H9 (cell line): ENCODE measurements around the gene STH. TPM values are rescaled to one million over a fixed set of nuclear protein-coding genes. Genes with fewer than 3 reads are reported as not detected.

Experiments
- DNase-seq: peaks from one replicate; pipeline ENCODE4 v3.0.0-alpha.2; 2017
- H2AFZ ChIP-seq: one replicate; pipeline ENCODE4 v1.6.1; 2013; ENCODE audit warnings: mild to moderate bottlenecking, low read length, control low read depth, moderate library complexity
- H2AK5ac ChIP-seq: 2 replicates; pipeline ENCODE4 v1.6.1; 2013; ENCODE audit warnings: low read length, control low read depth, mixed read lengths; ENCODE audit not compliant: insufficient read length
- H2BK120ac ChIP-seq: one replicate; pipeline ENCODE4 v1.6.1; 2013; ENCODE audit warnings: low read depth, mild to moderate bottlenecking, low read length, control low read depth, inconsistent platforms; ENCODE audit not compliant: poor library complexity, severe bottlenecking
- H2BK12ac ChIP-seq: 2 replicates; pipeline ENCODE4 v1.6.1; 2013; ENCODE audit warnings: low read length, control low read depth, mixed read lengths, low read depth; ENCODE audit not compliant: insufficient read length
- H2BK15ac ChIP-seq: 2 replicates; pipeline ENCODE4 v1.6.1; 2013; ENCODE audit warnings: low read depth, low read length, control low read depth
- H2BK20ac ChIP-seq: one replicate; pipeline ENCODE4 v1.6.1; 2013; ENCODE audit warnings: low read depth, mild to moderate bottlenecking, low read length, control low read depth, inconsistent platforms; ENCODE audit not compliant: poor library complexity, severe bottlenecking
- H2BK5ac ChIP-seq: 2 replicates; pipeline ENCODE4 v1.6.1; 2013; ENCODE audit warnings: low read length, control low read depth, mixed read lengths; ENCODE audit not compliant: insufficient read length
- H3K14ac ChIP-seq: 2 replicates; pipeline ENCODE4 v1.6.1; 2013; ENCODE audit warnings: low read length, control low read depth; ENCODE audit not compliant: insufficient read depth
- H3K18ac ChIP-seq: 2 replicates; pipeline ENCODE4 v1.6.1; 2013; ENCODE audit warnings: low read depth, mild to moderate bottlenecking, mixed read lengths, low read length, control low read depth; ENCODE audit not compliant: insufficient read length
- H3K23ac ChIP-seq: 2 replicates; pipeline ENCODE4 v1.6.1; 2013; ENCODE audit warnings: low read length, control low read depth, mixed read lengths, low read depth; ENCODE audit not compliant: insufficient read length
- H3K23me2 ChIP-seq: 2 replicates; pipeline ENCODE4 v1.6.1; 2013; ENCODE audit warnings: low read depth, mild to moderate bottlenecking, mixed read lengths, low read length, control low read depth; ENCODE audit not compliant: insufficient read length, poor library complexity, severe bottlenecking
- H3K27ac ChIP-seq: 2 replicates; pipeline ENCODE4 v1.5.1; 2013; ENCODE audit warnings: low read length, control low read depth, mixed read lengths, low read depth; ENCODE audit not compliant: insufficient read length
- H3K27me3 ChIP-seq: 2 replicates; pipeline ENCODE4 v1.6.1; 2013; ENCODE audit warnings: low read length, control low read depth, inconsistent platforms; ENCODE audit not compliant: insufficient read depth
- H3K4ac ChIP-seq: 2 replicates; pipeline ENCODE4 v1.6.1; 2013; ENCODE audit warnings: low read depth, mild to moderate bottlenecking, control low read depth, inconsistent platforms, low read length, moderate library complexity
- H3K4me1 ChIP-seq: 2 replicates; pipeline ENCODE4 v1.6.1; 2013; ENCODE audit warnings: low read length, control low read depth, inconsistent platforms; ENCODE audit not compliant: insufficient read depth
- H3K4me2 ChIP-seq: 2 replicates; pipeline ENCODE4 v1.6.1; 2013; ENCODE audit warnings: low read length, control low read depth, mixed read lengths; ENCODE audit not compliant: insufficient read length, insufficient read depth
- H3K56ac ChIP-seq: 2 replicates; pipeline ENCODE4 v1.6.1; 2013; ENCODE audit warnings: low read depth, mild to moderate bottlenecking, mixed read lengths, low read length, control low read depth; ENCODE audit not compliant: insufficient read length
- H3K79me1 ChIP-seq: 2 replicates; pipeline ENCODE4 v1.6.1; 2013; ENCODE audit warnings: low read depth, mild to moderate bottlenecking, moderate library complexity, low read length, control low read depth, inconsistent platforms; ENCODE audit not compliant: insufficient read depth, poor library complexity, severe bottlenecking
- H3K79me2 ChIP-seq: 2 replicates; pipeline ENCODE4 v1.6.1; 2013; ENCODE audit warnings: low read length, control low read depth, inconsistent platforms; ENCODE audit not compliant: insufficient read depth
- H3K9ac ChIP-seq: 2 replicates; pipeline ENCODE4 v1.6.1; 2013; ENCODE audit warnings: low read length, control low read depth, mixed read lengths; ENCODE audit not compliant: insufficient read length; ENCODE audit errors: extremely low read depth
- H3K9me3 ChIP-seq: one replicate; pipeline ENCODE4 v1.6.1; 2013; ENCODE audit warnings: low read depth, low read length, inconsistent platforms; ENCODE audit not compliant: control insufficient read depth
- H3T11ph ChIP-seq: one replicate; pipeline ENCODE4 v1.6.1; 2013; ENCODE audit warnings: mild to moderate bottlenecking, low read length, control low read depth, inconsistent platforms
- H4K20me1 ChIP-seq: one replicate; pipeline ENCODE4 v1.6.1; 2013; ENCODE audit not compliant: control insufficient read depth, insufficient read length, insufficient read depth
- H4K5ac ChIP-seq: 2 replicates; pipeline ENCODE4 v1.6.1; 2013; ENCODE audit warnings: low read depth, mild to moderate bottlenecking, mixed read lengths, low read length, control low read depth; ENCODE audit not compliant: insufficient read length
- H4K8ac ChIP-seq: replicated peaks from 2 replicates; pipeline ENCODE4 v1.6.1; 2013; ENCODE audit warnings: low read length, control low read depth, mixed read lengths, low read depth; ENCODE audit not compliant: insufficient read length
- H4K91ac ChIP-seq: 2 replicates; pipeline ENCODE4 v1.6.1; 2013; ENCODE audit warnings: low read depth, mild to moderate bottlenecking, moderate library complexity, mixed read lengths, low read length, control low read depth; ENCODE audit not compliant: insufficient read length
- H3K27ac Mint-ChIP-seq, 3 experiments: 2 replicates in 2 of 3; 3 replicates in 1 of 3; pipeline ENCODE4 v1.8.0; 2020 to 2021; ENCODE audit warnings: mixed read lengths in 3 of 3, mild to moderate bottlenecking in 1 of 3, moderate library complexity in 1 of 3
- H3K27me3 Mint-ChIP-seq: 2 replicates; pipeline ENCODE4 v1.8.0; 2021; ENCODE audit warnings: low read depth, mild to moderate bottlenecking, moderate library complexity, mixed read lengths
- H3K36me3 Mint-ChIP-seq, 3 experiments: 2 replicates in 2 of 3; 3 replicates in 1 of 3; pipeline ENCODE4 v1.8.0; 2020 to 2021; ENCODE audit warnings: low read depth in 3 of 3, mixed read lengths in 3 of 3; ENCODE audit not compliant: insufficient read depth in 1 of 3
- H3K4me1 Mint-ChIP-seq, 2 experiments: 2 replicates each; pipeline ENCODE4 v1.8.0; 2020; ENCODE audit warnings: mixed read lengths in 2 of 2
- H3K4me3 Mint-ChIP-seq, 2 experiments: 2 replicates in 1 of 2; 3 replicates in 1 of 2; pipeline ENCODE4 v1.8.0; 2020 to 2021; ENCODE audit warnings: mild to moderate bottlenecking in 2 of 2, mixed read lengths in 2 of 2, moderate library complexity in 1 of 2
- H3K9me3 Mint-ChIP-seq, 2 experiments: 2 replicates in 1 of 2; 3 replicates in 1 of 2; pipeline ENCODE4 v1.8.0; 2020; ENCODE audit warnings: mild to moderate bottlenecking in 2 of 2, mixed read lengths in 2 of 2, moderate library complexity in 1 of 2
- WGBS: extraction: QIAGEN DNeasy Blood & Tissue Kit; methylation state at CpG from one replicate; pipeline ENCODE4 v1.1.7; 2013; ENCODE audit warnings: missing lambda C conversion rate, low lambda C conversion rate, mixed read lengths; ENCODE audit not compliant: insufficient read length; ENCODE audit errors: extremely low coverage; 5-methylcytosine and 5-hydroxymethylcytosine counted together
- total RNA-seq: library from RNA; stranded (reverse); gene quantifications from 2 replicates; pipeline ENCODE4 v1.2.1, GENCODE V29; 2021
- TF ChIP-seq, protein P1 (sequence below): fragments of 200-600 bp; sonication (generic); conservative IDR thresholded peaks from 3 replicates; pipeline ENCODE4 v1.8.0; 2021; ENCODE audit warnings: antibody characterized with exemption, mild to moderate bottlenecking

The STH gene
- total RNA-seq, 1 experiment from 2014 or later: not detected

- no peak overlapping the region for H3K4me2 ChIP-seq
- Mint-ChIP-seq H3K9me3 (peaks cover 1 to 2% of the 10 kb centered on the region in 2 experiments; a peak in 3 of 5 replicates), H3K4me1 (peaks cover 9 to 13% of the 10 kb centered on the region in 2 experiments), H3K27ac (no peak overlapping the region), H3K27me3 (no peaks in the 10 kb centered on the region; the same call in 1 of the 2 replicates), H3K4me3 (no peak overlapping the region), H3K36me3 (no peaks in the 10 kb centered on the region)
- H3K9me3 ChIP-seq: no peaks in the 10 kb centered on the region
- no CpG with 5 or more reads among the region's 8 CpGs for whole genome bisulfite sequencing
- no peak overlapping the region for H2BK15ac ChIP-seq
- TF ChIP-seq, protein P1, sequence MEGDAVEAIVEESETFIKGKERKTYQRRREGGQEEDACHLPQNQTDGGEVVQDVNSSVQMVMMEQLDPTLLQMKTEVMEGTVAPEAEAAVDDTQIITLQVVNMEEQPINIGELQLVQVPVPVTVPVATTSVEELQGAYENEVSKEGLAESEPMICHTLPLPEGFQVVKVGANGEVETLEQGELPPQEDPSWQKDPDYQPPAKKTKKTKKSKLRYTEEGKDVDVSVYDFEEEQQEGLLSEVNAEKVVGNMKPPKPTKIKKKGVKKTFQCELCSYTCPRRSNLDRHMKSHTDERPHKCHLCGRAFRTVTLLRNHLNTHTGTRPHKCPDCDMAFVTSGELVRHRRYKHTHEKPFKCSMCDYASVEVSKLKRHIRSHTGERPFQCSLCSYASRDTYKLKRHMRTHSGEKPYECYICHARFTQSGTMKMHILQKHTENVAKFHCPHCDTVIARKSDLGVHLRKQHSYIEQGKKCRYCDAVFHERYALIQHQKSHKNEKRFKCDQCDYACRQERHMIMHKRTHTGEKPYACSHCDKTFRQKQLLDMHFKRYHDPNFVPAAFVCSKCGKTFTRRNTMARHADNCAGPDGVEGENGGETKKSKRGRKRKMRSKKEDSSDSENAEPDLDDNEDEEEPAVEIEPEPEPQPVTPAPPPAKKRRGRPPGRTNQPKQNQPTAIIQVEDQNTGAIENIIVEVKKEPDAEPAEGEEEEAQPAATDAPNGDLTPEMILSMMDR: no peak
- H2AFZ ChIP-seq: no peak overlapping the region
- DNase-seq: no peak
- H3K79me1 ChIP-seq: no peaks in the 10 kb centered on the region
- no peaks in the 10 kb centered on the region for H3K27me3 ChIP-seq
- H3T11ph ChIP-seq: no peak overlapping the region
- no peak overlapping the region for H3K18ac ChIP-seq
- no peak overlapping the region for H3K4ac ChIP-seq
- no peaks in the 10 kb centered on the region for H3K23me2 ChIP-seq
- no peak overlapping the region for H3K27ac ChIP-seq
- H4K5ac ChIP-seq: no peak overlapping the region
- H2BK5ac ChIP-seq: no peak overlapping the region
- no peak overlapping the region; the same call in 1 of the 2 replicates for H3K14ac ChIP-seq
- H2BK12ac ChIP-seq: no peak overlapping the region
- no peaks in the 10 kb centered on the region for H3K4me1 ChIP-seq
- H4K8ac ChIP-seq: no peak overlapping the region
- H3K23ac ChIP-seq: no peak overlapping the region
- no peak overlapping the region for H3K56ac ChIP-seq
- H2AK5ac ChIP-seq: no peak overlapping the region
- no peak overlapping the region for H4K91ac ChIP-seq
- H3K9ac ChIP-seq: no peak overlapping the region
- no peaks in the 10 kb centered on the region for H4K20me1 ChIP-seq
- H3K79me2 ChIP-seq: no peaks in the 10 kb centered on the region
- no peak overlapping the region for H2BK120ac ChIP-seq
- no peak overlapping the region for H2BK20ac ChIP-seq
Observed at GRCh38 chr17:45994987-45995386, 4.1 kb upstream of the STH start.
